ENCODE results near the gene RNF213. TPM values are rescaled to one million over a fixed set of nuclear protein-coding genes. Genes with fewer than 3 reads are reported as not detected.

RNF213 gene
- total RNA-seq, 2 experiments from 2014 or later: 787 to 849 TPM

- DNase-seq: no peak
- H3K27me3 Mint-ChIP-seq: no peaks in the 10 kb centered on the region
- CTCF ChIA-PET: no interaction called here
- H3K27ac Mint-ChIP-seq: no peak overlapping the region
- no peaks in the 10 kb centered on the region for H3K9me3 Mint-ChIP-seq
- peaks cover 93% of the 10 kb centered on the region for H3K36me3 Mint-ChIP-seq (ENCODE audit: low read depth)
- peaks cover 3% of the 10 kb centered on the region for H3K4me1 Mint-ChIP-seq
- no peak overlapping the region for H3K4me3 Mint-ChIP-seq
- POLR2A ChIA-PET: interaction anchor here (1.3 to 2.0 kb wide), 2 partner anchors 12 to 18 kb away, joined by 3 to 6 read pairs; no protein-coding TSS in a partner anchor
Measured at GRCh38 chr17:80372922-80373570, 112.4 kb downstream of the RNF213 start.

GRCh38 chr17:80374039-80374731, 113.5 kb downstream of the RNF213 start:
- Mint-ChIP-seq H3K27ac (no peak overlapping the region), H3K27me3 (no peaks in the 10 kb centered on the region), H3K4me1 (peaks cover 3% of the 10 kb centered on the region), H3K36me3 (ENCODE audit: low read depth) (peaks cover 95% of the 10 kb centered on the region), H3K9me3 (no peaks in the 10 kb centered on the region), H3K4me3 (no peak overlapping the region)
- no peak for DNase-seq
- POLR2A ChIA-PET: interaction anchor here (0.8 to 2.0 kb wide), 4 partner anchors 11 to 21 kb away, joined by 3 to 6 read pairs (median 3); no protein-coding TSS in a partner anchor
- CTCF ChIA-PET: no interaction called here

- Mint-ChIP-seq H3K4me3 (no peak overlapping the region), H3K36me3 (ENCODE audit: low read depth) (peaks cover 95% of the 10 kb centered on the region), H3K4me1 (peaks cover 2% of the 10 kb centered on the region), H3K27me3 (no peaks in the 10 kb centered on the region), H3K9me3 (no peaks in the 10 kb centered on the region), H3K27ac (no peak overlapping the region)
- POLR2A ChIA-PET: interaction anchor here (0.9 to 2.6 kb wide), 4 partner anchors 10 to 15 kb away, joined by 3 to 12 read pairs (median 4); no protein-coding TSS in a partner anchor
- no peak for DNase-seq
- CTCF ChIA-PET: no interaction called here
Measured at GRCh38 chr17:80374732-80375585, 114.3 kb downstream of the RNF213 start.

GRCh38 chr17:80376531-80376930, 115.9 kb downstream of the RNF213 start:
- ChIA-PET CTCF (no interaction called here), POLR2A (interaction anchor here (0.8 to 2.6 kb wide), 5 partner anchors 8 to 69 kb away, joined by 3 to 12 read pairs (median 5); no protein-coding TSS in a partner anchor)

GRCh38 chr17:80377798-80378197, 117.1 kb downstream of the RNF213 start:
- Mint-ChIP-seq H3K9me3 (no peaks in the 10 kb centered on the region), H3K27ac (no peak overlapping the region), H3K36me3 (ENCODE audit: low read depth) (peaks cover 96% of the 10 kb centered on the region), H3K4me1 (peaks cover 6% of the 10 kb centered on the region), H3K27me3 (no peaks in the 10 kb centered on the region), H3K4me3 (no peak overlapping the region)
- ChIA-PET POLR2A (interaction anchor here (0.7 to 2.6 kb wide), 6 partner anchors 9 to 18 kb away, joined by 3 to 12 read pairs (median 4); no protein-coding TSS in a partner anchor), CTCF (no interaction called here)
- DNase-seq: no peak

More at GRCh38 chr17:80376531-80376930, 115.9 kb downstream of the RNF213 start:
- Mint-ChIP-seq H3K4me3 (no peak overlapping the region), H3K9me3 (no peaks in the 10 kb centered on the region), H3K4me1 (peaks cover 6% of the 10 kb centered on the region), H3K27me3 (no peaks in the 10 kb centered on the region), H3K27ac (peak overlapping the region; percentile 54), H3K36me3 (ENCODE audit: low read depth) (peaks cover 97% of the 10 kb centered on the region)
- no peak for DNase-seq

- H3K9me3 Mint-ChIP-seq: no peaks in the 10 kb centered on the region
- POLR2A ChIA-PET: interaction anchor here (1.5 kb wide), 1 partner anchor 33 kb away, joined by 6 read pairs; no protein-coding TSS in a partner anchor
- H3K36me3 Mint-ChIP-seq (ENCODE audit: low read depth): peaks cover 98% of the 10 kb centered on the region
- peaks cover 10% of the 10 kb centered on the region for H3K4me1 Mint-ChIP-seq
- no peak overlapping the region for H3K4me3 Mint-ChIP-seq
- peak overlapping the region; percentile 26 for H3K27ac Mint-ChIP-seq
- no peaks in the 10 kb centered on the region for H3K27me3 Mint-ChIP-seq
- DNase-seq: no peak
- CTCF ChIA-PET: no interaction called here
Measured at GRCh38 chr17:80379348-80379747, 118.7 kb downstream of the RNF213 start.

GRCh38 chr17:80380068-80380467, 119.4 kb downstream of the RNF213 start:
- CTCF ChIA-PET: no interaction called here
- H3K27me3 Mint-ChIP-seq: no peaks in the 10 kb centered on the region
- POLR2A ChIA-PET: interaction anchor here (1.5 kb wide), 1 partner anchor 34 kb away, joined by 6 read pairs; no protein-coding TSS in a partner anchor
- peaks cover 98% of the 10 kb centered on the region for H3K36me3 Mint-ChIP-seq (ENCODE audit: low read depth)
- no peak overlapping the region for H3K27ac Mint-ChIP-seq
- no peak for DNase-seq
- H3K4me3 Mint-ChIP-seq: no peak overlapping the region
- no peaks in the 10 kb centered on the region for H3K9me3 Mint-ChIP-seq
- H3K4me1 Mint-ChIP-seq: peaks cover 13% of the 10 kb centered on the region

GRCh38 chr17:80380555-80381002, 119.9 kb downstream of the RNF213 start:
- Mint-ChIP-seq H3K9me3 (no peaks in the 10 kb centered on the region), H3K4me1 (peaks cover 13% of the 10 kb centered on the region), H3K27me3 (no peaks in the 10 kb centered on the region), H3K36me3 (ENCODE audit: low read depth) (peaks cover 98% of the 10 kb centered on the region), H3K4me3 (no peak overlapping the region), H3K27ac (peak overlapping the region; percentile 6)
- ChIA-PET POLR2A (no interaction called here), CTCF (no interaction called here)
- no peak for DNase-seq

GRCh38 chr17:80381416-80381923, 120.8 kb downstream of the RNF213 start:
- Mint-ChIP-seq H3K27ac (peak overlapping the region; percentile 57), H3K36me3 (ENCODE audit: low read depth) (peaks cover 98% of the 10 kb centered on the region), H3K4me3 (no peak overlapping the region), H3K9me3 (no peaks in the 10 kb centered on the region), H3K27me3 (no peaks in the 10 kb centered on the region), H3K4me1 (peaks cover 12% of the 10 kb centered on the region)
- no peak for DNase-seq
- ChIA-PET CTCF (no interaction called here), POLR2A (interaction anchor here (1.1 kb wide), 1 partner anchor 10 kb away, joined by 3 read pairs; no protein-coding TSS in a partner anchor)

- H3K9me3 Mint-ChIP-seq: no peaks in the 10 kb centered on the region
- peaks cover 98% of the 10 kb centered on the region for H3K36me3 Mint-ChIP-seq (ENCODE audit: low read depth)
- ChIA-PET CTCF (no interaction called here), POLR2A (no interaction called here)
- H3K4me1 Mint-ChIP-seq: peaks cover 12% of the 10 kb centered on the region
- H3K4me3 Mint-ChIP-seq: no peak overlapping the region
- no peak for DNase-seq
- no peaks in the 10 kb centered on the region for H3K27me3 Mint-ChIP-seq
- peak overlapping the region; percentile 19 for H3K27ac Mint-ChIP-seq
Measured at GRCh38 chr17:80382446-80382845, 121.8 kb downstream of the RNF213 start.

- CTCF ChIA-PET: no interaction called here
- H3K9me3 Mint-ChIP-seq: no peaks in the 10 kb centered on the region
- peaks cover 12% of the 10 kb centered on the region for H3K4me1 Mint-ChIP-seq
- POLR2A ChIA-PET: interaction anchor here (1.5 kb wide), 1 partner anchor 18 kb away, joined by 3 read pairs; no protein-coding TSS in a partner anchor
- H3K36me3 Mint-ChIP-seq (ENCODE audit: low read depth): peaks cover 97% of the 10 kb centered on the region
- no peak overlapping the region for H3K27ac Mint-ChIP-seq
- H3K4me3 Mint-ChIP-seq: no peak overlapping the region
- no peaks in the 10 kb centered on the region for H3K27me3 Mint-ChIP-seq
- no peak for DNase-seq
Measured at GRCh38 chr17:80382956-80383355, 122.3 kb downstream of the RNF213 start.

- Mint-ChIP-seq H3K4me1 (peaks cover 12% of the 10 kb centered on the region), H3K4me3 (no peak overlapping the region), H3K36me3 (ENCODE audit: low read depth) (peaks cover 96% of the 10 kb centered on the region), H3K9me3 (no peaks in the 10 kb centered on the region), H3K27me3 (no peaks in the 10 kb centered on the region), H3K27ac (peak overlapping the region; percentile 77)
- CTCF ChIA-PET: interaction anchor here (0.6 to 1.0 kb wide), 2 partner anchors 188 to 602 kb away, joined by 3 read pairs; no protein-coding TSS in a partner anchor
- POLR2A ChIA-PET: interaction anchor here (0.7 to 3.8 kb wide), 9 partner anchors 8 to 136 kb away, joined by 3 to 26 read pairs (median 4); no protein-coding TSS in a partner anchor
- no peak for DNase-seq
Measured at GRCh38 chr17:80384078-80384960, 123.7 kb downstream of the RNF213 start.

All from activated CD4-positive, alpha-beta memory T cell treated with anti-CD3 and anti-CD28 coated beads, Interleukin-2, amount 10 ng/mL, durations not matched to agents 7 days and 5 days (primary cell).